Fibroblast of skin of left biceps (primary cell): Measurements from ENCODE around the gene AATK.

Source experiments
- DNase-seq, 2 experiments: peaks; one replicate each; pipeline ENCODE4 v3.0.0-alpha.2; 2013; ENCODE audit warnings: low read depth in 2 of 2

AATK gene

GRCh38 chr17:81166033-81166492, at the start of gene AATK:
Gene AATK (minus strand): TSS chr17:81166221. CDS start chr17:81165992, 229 bp downstream.
- no peak for DNase-seq

DNA sequence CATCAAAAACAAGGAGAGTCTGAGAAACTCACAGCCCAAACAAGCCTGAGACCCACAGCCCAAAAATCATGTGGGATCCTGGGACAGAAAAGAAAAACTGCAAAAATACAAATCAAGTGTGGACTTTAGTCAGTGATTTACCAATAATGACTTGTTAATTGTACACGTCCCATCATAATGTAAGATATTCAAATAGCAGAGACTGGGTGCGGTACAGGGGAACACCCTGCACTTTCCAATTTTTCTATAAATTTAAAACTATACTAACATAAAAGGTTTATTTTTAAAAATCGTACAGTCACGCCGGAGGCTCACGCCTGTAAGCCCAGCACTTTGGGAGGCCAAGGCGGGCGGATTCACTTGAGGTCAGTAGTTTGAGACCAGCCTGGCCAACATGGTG, 48.0 kb upstream of the AATK start:
- no peak for DNase-seq

GRCh38 chr17:81212365-81212764, 46.3 kb upstream of the AATK start:
- no peak for DNase-seq

GRCh38 chr17:81210868-81211267, 44.8 kb upstream of the AATK start:
- DNase-seq, result no peak

DNA sequence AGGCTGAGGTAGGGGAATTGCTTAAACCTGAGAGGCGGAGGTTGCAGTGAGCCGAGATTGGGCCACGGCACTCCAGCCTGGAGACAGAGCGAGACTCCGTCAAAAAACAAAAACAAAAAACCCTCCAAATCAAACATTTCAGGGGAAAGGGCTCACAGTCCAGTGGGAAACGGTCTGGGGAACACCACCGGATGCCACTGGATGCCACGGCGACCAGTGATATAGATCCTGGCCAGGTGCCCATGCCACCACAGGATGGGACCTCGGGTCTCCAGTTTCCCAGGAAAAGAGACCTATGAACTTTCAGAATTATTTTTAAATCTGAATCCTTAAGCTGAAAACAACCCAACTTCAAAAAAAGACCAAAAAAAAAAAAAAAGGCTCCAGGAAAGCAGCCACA, 44.4 kb upstream of the AATK start:
- no peak for DNase-seq

- no peak for DNase-seq
Observed at GRCh38 chr17:81209141-81209540, 43.1 kb upstream of the AATK start.

DNA sequence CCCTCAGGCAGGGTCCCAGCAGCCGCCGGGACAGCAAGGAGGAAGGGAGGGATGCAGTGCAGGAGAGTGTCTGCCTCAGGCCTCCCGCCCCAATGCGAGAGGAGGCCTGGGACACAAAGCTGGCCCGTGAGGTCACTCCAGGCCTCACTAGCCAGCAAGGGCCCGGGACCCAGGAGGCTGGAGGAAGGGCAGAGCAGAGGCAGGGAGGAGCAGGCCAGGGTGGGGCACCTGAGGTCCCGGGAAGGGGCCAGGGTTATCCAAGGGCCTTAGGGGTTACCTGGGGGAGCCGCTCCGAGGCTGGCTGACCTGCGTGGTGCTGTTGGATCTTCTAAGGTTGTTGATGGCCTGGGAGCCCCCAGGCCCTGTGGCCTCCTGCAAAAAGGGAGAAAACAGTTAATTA, 42.6 kb upstream of the AATK start:
- DNase-seq, result no peak

- no peak for DNase-seq
Observed at GRCh38 chr17:81207610-81208581, 41.9 kb upstream of the AATK start.

GRCh38 chr17:81206657-81207056, 40.6 kb upstream of the AATK start:
- no peak for DNase-seq

DNA sequence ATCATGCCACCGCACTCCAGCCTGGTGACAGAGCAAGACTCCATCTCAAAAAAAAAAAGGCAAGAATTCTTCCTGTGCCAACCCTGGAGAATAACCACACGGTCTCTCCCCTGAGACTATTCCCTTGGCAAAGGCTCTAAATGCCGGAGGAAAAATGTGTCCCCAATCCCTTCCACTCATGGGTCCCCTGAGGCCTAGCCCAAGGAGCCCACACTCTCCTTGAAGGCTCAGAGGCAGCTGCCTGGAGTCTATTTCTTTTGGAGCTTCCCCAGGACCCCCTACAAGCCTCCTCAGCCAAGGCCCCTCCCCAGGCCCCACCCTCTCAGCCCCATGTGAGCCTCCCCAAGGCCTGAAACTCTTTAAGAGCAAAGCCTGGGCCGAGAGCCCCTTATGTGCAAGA, 40.1 kb upstream of the AATK start:
- DNase-seq, result no peak

GRCh38 chr17:81204578-81204977, 38.6 kb upstream of the AATK start:
- no peak for DNase-seq

DNA sequence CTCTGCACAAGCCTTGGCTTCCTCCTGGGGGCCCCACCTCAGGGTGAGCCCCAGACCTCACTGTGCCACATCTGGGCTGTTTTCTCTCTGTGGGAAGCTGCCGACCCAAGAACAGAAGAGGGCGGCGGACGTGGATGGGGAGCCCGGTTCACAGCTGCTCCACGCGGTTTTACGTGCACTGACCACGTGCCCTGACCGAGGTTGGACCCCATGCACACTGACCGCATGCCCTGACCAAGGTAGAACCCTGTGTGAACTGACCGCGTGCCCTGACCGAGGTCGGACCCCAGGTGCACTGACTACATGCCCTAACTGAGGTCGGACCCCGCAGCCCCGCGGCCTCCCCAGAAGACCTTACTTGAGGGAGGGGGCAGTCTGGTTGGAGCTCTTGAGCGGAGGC, 37.1 kb upstream of the AATK start:
- no peak for DNase-seq

DNA sequence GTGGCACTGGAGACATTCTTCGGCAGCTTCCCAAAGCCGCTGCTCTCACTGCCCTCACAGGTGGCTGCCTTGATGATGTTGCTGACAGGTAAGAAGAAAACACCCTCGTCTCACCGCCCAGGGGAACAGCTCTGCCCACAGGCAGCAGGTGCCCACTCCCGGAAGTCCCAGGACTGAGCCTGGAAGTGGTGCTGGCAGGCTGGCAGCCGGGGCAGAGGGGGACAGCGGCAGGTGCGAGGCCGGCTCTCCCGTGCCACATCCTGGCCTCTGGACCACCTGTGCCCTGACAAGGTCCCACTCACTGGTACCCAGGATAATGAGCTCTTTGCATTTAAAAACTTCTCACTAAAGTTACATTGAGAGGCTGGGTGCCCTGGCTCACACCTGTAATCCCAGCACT, 36.3 kb upstream of the AATK start:
- no peak for DNase-seq

- DNase-seq, result peak; percentile 8 to 14
Observed at GRCh38 chr17:81200695-81201580, 34.9 kb upstream of the AATK start.

DNA sequence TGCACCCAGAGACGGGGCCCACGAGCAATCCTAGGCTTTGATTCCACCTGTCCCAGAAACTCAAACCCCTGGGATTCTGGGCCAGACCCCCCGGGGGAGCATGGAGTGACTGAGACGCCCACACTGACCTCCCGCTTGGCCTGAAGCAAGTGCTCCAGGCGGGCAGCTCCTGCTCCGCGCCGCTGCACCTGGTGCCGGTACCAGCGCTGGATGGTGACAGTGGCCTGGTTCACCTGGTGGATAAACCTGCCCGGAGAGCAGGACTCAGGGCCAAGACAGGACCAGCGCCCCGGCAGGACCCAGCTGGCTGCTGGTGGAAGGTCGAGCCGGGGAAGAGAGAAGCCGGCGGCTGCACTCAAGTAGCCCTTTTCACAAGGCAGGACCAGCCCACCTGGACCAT, 34.2 kb upstream of the AATK start:
- DNase-seq, result no peak

- DNase-seq, result no peak
Observed at GRCh38 chr17:81199482-81199830, 33.4 kb upstream of the AATK start.

GRCh38 chr17:81198826-81199481, 32.9 kb upstream of the AATK start:
- DNase-seq, result no peak

DNA sequence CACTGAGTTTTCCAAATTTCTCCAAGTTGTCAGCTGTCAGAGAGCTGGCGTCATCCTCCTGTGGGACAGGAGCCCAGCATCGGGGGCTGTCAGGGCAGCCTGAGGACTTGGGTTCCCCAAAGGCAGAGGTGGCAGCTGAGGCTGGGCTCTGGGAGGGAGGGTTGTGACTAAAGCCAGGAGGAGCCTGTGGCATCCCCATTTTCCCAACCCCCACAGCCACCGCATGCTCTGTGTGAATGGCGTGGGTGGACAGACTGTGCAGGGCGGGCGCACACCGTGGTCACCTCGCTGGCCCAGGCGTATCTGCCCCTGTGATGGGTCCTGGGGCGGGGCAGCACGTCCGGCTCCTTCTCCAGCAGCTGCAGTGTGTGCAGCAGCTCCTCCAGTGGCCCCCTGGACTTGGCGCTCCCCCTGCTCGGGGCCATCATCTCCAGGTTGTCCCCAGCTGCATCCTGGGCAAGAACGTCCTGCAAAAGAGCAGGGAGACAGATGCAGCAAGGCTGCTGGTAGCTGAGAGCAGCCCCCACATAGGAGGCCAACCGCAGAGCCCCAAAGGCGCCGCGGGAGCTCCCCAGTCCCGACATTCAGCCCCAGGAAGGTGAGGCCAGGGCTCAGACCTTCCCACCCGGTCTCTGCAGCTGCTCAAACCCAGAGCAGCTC, 31.9 kb upstream of the AATK start:
- no peak for DNase-seq

GRCh38 chr17:81197409-81197795, 31.4 kb upstream of the AATK start:
- DNase-seq, result no peak

GRCh38 chr17:81196505-81197408, 30.7 kb upstream of the AATK start:
- no peak for DNase-seq
